Body of pancreas (tissue), 4 donors: Measurements from ENCODE around the gene MYCBP2.

ENCODE experiments used
- POLR2A ChIP-seq, 3 donors: fragments of 450-650 bp; IDR thresholded peaks; one replicate each; pipeline ENCODE4 v1.6.1; 2016; ENCODE audit warnings: antibody characterized with exemption in 3 of 3, mild to moderate bottlenecking in 2 of 3
- TF ChIP-seq, protein P1 (sequence below), 7 experiments: fragments of 450-650 bp in 4 of 7; fragments of 200-600 bp in 3 of 7; sonication (generic) in 3 of 7; IDR thresholded peaks; one replicate each; pipeline ENCODE4 v1.5.1; 2016 to 2019; ENCODE audit warnings: antibody characterized with exemption in 7 of 7

DNA sequence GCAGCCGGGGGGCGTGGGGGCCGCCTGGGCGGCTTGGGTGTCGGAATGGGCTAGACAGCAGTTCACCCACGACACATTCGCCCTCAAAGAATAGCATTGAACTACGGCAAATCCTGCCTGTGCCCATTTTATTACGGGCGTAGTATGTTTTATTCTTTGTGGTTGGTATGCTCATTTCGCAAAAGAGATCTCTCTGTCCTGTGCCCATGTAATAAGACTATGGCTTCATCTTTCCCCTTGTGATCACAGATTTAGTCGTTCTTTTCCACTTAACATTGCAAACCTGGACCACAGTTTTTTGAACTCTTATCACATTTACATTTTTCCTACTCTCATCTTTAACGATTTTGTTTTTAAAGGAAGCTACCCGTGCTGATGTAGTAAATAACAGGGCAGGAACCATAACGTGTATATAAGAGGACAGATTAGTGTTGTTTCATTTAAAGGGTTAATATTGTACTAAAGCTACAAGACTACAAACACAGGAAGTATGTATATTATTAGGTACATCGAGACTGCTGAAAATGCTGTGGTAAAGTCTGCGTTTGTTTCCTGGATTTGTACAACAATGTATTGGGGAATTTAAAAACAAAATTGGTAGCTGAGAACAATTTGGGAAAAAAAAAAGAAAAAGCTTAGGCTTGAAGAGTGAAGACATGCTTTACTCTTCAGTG, 3.2 kb upstream of the MYCBP2 start:
- TF ChIP-seq, protein P1, sequence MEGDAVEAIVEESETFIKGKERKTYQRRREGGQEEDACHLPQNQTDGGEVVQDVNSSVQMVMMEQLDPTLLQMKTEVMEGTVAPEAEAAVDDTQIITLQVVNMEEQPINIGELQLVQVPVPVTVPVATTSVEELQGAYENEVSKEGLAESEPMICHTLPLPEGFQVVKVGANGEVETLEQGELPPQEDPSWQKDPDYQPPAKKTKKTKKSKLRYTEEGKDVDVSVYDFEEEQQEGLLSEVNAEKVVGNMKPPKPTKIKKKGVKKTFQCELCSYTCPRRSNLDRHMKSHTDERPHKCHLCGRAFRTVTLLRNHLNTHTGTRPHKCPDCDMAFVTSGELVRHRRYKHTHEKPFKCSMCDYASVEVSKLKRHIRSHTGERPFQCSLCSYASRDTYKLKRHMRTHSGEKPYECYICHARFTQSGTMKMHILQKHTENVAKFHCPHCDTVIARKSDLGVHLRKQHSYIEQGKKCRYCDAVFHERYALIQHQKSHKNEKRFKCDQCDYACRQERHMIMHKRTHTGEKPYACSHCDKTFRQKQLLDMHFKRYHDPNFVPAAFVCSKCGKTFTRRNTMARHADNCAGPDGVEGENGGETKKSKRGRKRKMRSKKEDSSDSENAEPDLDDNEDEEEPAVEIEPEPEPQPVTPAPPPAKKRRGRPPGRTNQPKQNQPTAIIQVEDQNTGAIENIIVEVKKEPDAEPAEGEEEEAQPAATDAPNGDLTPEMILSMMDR (IDR thresholded peaks at IDR 0.05), result no peak
- TF ChIP-seq POLR2A (IDR thresholded peaks at IDR 0.05), result no peak
